OCI-LY1 (cell line): ENCODE data around the gene MYO1A.
"Not testable (repeated sequence)": the region's sequence is repeated elsewhere in the genome, so short reads cannot be mapped to it uniquely, and the experiment has no call there.

Source experiments
- H2AFZ ChIP-seq: fragments of 200-600 bp; sonication (generic), shearing (Covaris generic); 2 replicates; pipeline ENCODE4 v1.6.0; 2014; ENCODE audit warnings: antibody characterized with exemption, mild to moderate bottlenecking, low read length
- H3F3A ChIP-seq: fragments of 200-600 bp; sonication (generic), shearing (Covaris generic); 2 replicates; pipeline ENCODE4 v1.6.0; 2014; ENCODE audit warnings: mild to moderate bottlenecking, antibody characterized with exemption, low read length, moderate library complexity; ENCODE audit not compliant: insufficient read depth
- H3K27ac ChIP-seq: fragments of 200-600 bp; sonication (generic); 2 replicates; pipeline ENCODE4 v1.5.1; 2014; ENCODE audit warnings: low read length, mixed run types, mild to moderate bottlenecking, low read depth; ENCODE audit not compliant: poor library complexity, severe bottlenecking
- H3K27me3 ChIP-seq: fragments of 200-600 bp; sonication (generic); 2 replicates; pipeline ENCODE4 v1.6.0; 2014; ENCODE audit warnings: antibody characterized with exemption, mild to moderate bottlenecking, low read length, moderate library complexity; ENCODE audit not compliant: insufficient read depth
- H3K36me3 ChIP-seq: fragments of 200-600 bp; sonication (generic); 2 replicates; pipeline ENCODE4 v1.6.1; 2014; ENCODE audit warnings: mild to moderate bottlenecking, antibody characterized with exemption, low read length, moderate library complexity, mixed read lengths; ENCODE audit not compliant: insufficient read depth
- H3K4me1 ChIP-seq: fragments of 200-600 bp; sonication (generic); 2 replicates; pipeline ENCODE4 v1.5.1; 2014; ENCODE audit warnings: mild to moderate bottlenecking, low read length, moderate library complexity; ENCODE audit not compliant: insufficient read depth, severe bottlenecking
- H3K4me2 ChIP-seq: fragments of 200-600 bp; sonication (generic), shearing (Covaris generic); 2 replicates; pipeline ENCODE4 v1.6.1; 2014; ENCODE audit warnings: low read length
- H3K4me3 ChIP-seq: fragments of 200-600 bp; sonication (generic); 2 replicates; pipeline ENCODE4 v1.5.1; 2014; ENCODE audit warnings: low read length, low read depth, mild to moderate bottlenecking, mixed read lengths; ENCODE audit not compliant: poor library complexity, severe bottlenecking
- H3K79me2 ChIP-seq: fragments of 200-600 bp; shearing (Covaris generic); 2 replicates; pipeline ENCODE4 v1.6.1; 2016; ENCODE audit warnings: mixed run types, low read length, mixed read lengths; ENCODE audit not compliant: insufficient read depth
- H3K9ac ChIP-seq: fragments of 200-600 bp; sonication (generic), shearing (Covaris generic); 2 replicates; pipeline ENCODE4 v1.6.1; 2014; ENCODE audit warnings: mild to moderate bottlenecking, low read length, mixed read lengths
- H3K9me2 ChIP-seq: fragments of 200-600 bp; sonication (generic), shearing (Covaris generic); 2 replicates; pipeline ENCODE4 v1.6.1; 2014; ENCODE audit warnings: low read depth, mild to moderate bottlenecking, low read length, mixed read lengths
- H3K9me3 ChIP-seq: fragments of 200-600 bp; shearing (Covaris generic); 2 replicates; pipeline ENCODE4 v1.6.1; 2014; ENCODE audit warnings: low read length, mixed read lengths
- H4K20me1 ChIP-seq: fragments of 200-600 bp; sonication (generic), shearing (Covaris generic); 2 replicates; pipeline ENCODE4 v1.6.0; 2016; ENCODE audit warnings: mild to moderate bottlenecking, low read length; ENCODE audit not compliant: insufficient read depth
- CTCF ChIP-seq: fragments of 200-600 bp; sonication (generic), shearing (Covaris generic); IDR thresholded peaks from 2 replicates; pipeline ENCODE4 v1.5.1; 2017; ENCODE audit warnings: mild to moderate bottlenecking, antibody characterized with exemption, low read length, moderate library complexity, mixed read lengths
- EZH2 ChIP-seq: fragments of 200-600 bp; sonication (generic), shearing (Covaris generic); IDR thresholded peaks from 2 replicates; pipeline ENCODE4 v1.8.0; 2017; ENCODE audit warnings: borderline replicate concordance, mixed run types, mild to moderate bottlenecking, antibody characterized with exemption, low read length, moderate library complexity, mixed read lengths

Gene MYO1A

GRCh38 chr12:57025196-57025595 is 24.7 kb downstream of the MYO1A start:
- TF ChIP-seq EZH2 (no peak), CTCF (no peak)
- H3K9me2 ChIP-seq = no peaks in the 10 kb centered on the region

DNA sequence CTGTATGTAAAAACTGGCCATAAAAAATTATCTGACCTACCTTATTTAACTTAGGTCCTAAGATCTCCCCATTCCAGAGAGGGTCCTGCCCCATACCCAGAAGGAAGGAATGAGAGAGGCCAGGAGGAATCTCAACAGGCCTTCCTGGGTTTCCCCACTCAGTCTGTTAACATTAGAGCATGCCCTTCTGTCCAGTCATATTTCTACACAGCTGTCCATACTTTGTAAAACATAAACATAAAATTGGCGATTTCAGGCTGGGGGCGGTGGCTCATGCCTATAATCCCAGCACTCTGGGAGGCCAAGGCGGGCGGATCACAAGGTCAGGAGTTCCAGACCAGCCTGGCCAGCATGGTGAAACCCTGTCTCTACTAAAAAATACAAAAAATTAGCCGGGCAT is 27.6 kb downstream of the MYO1A start:
- H3K79me2 ChIP-seq, H4K20me1 ChIP-seq, H3K36me3 ChIP-seq, H3K4me1 ChIP-seq, H3F3A ChIP-seq, H3K9ac ChIP-seq, H3K4me2 ChIP-seq, H3K27ac ChIP-seq, H3K27me3 ChIP-seq, H3K9me2 ChIP-seq, H3K9me3 ChIP-seq, H3K4me3 ChIP-seq, H2AFZ ChIP-seq: not testable (repeated sequence)

More at GRCh38 chr12:57025196-57025595, 24.7 kb downstream of the MYO1A start:
- Histone ChIP-seq H3K4me1 (peaks cover 9% of the 10 kb centered on the region), H3K9ac (no peak overlapping the region), H3K79me2 (no peaks in the 10 kb centered on the region), H3K27ac (no peak overlapping the region), H3K27me3 (peaks cover 15% of the 10 kb centered on the region; the same call in 1 of the 2 replicates), H3K4me2 (no peak overlapping the region), H3F3A (no peaks in the 10 kb centered on the region), H3K9me3 (no peaks in the 10 kb centered on the region), H4K20me1 (no peaks in the 10 kb centered on the region), H3K4me3 (no peak overlapping the region), H3K36me3 (no peaks in the 10 kb centered on the region), H2AFZ (no peak overlapping the region)

DNA sequence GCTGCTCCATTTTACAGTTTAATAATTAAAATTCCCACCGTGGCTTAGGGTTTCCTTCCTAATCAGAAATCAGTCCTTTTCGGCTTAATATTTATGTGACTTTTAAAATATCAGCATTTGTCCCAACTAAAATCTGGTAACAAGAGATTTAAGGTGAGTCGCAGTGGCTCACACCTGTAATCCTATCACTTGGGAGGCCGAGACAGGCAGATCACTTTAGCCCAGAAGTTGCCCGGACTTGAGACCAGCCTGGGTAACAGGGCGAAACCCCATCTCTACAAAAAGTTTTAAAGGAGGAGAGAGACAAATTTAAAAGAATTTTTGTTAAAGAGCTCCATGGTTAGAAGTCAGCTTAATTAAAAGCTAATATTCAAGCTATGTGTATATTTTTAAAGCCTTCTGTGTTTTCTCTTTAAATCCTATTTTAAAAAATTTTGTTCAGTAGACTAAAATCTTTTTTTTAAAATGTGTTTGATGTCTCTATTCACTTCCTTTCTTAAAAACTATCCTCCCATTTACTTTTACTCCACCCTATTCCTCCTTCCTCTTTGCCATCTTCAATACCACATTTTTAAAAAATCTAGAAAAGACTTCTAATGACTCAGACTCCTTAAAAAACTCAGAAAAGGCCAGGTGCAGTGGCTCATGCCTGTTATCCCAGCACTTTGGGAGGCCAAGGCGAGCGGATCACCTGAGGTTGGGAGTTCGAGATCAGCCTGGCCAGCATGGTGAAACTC is 29.8 kb downstream of the MYO1A start:
- TF ChIP-seq EZH2 (no peak), CTCF (no peak)
- H3K9me2 ChIP-seq = no peaks in the 10 kb centered on the region

GRCh38 chr12:57018906-57019305 is 31.0 kb downstream of the MYO1A start:
- Histone ChIP-seq H2AFZ (no peak overlapping the region), H3K27ac (no peak overlapping the region), H3K9me2 (no peaks in the 10 kb centered on the region), H3K79me2 (no peaks in the 10 kb centered on the region), H3K9ac (no peak overlapping the region), H3K36me3 (no peaks in the 10 kb centered on the region), H3K9me3 (no peaks in the 10 kb centered on the region), H3K27me3 (no peaks in the 10 kb centered on the region; the same call in 1 of the 2 replicates), H3K4me1 (no peaks in the 10 kb centered on the region), H4K20me1 (no peaks in the 10 kb centered on the region), H3K4me2 (no peak overlapping the region), H3F3A (no peaks in the 10 kb centered on the region), H3K4me3 (no peak overlapping the region)
- no peak for TF ChIP-seq EZH2
- TF ChIP-seq CTCF = no peak

More for the DNA sequence above, 29.8 kb downstream of the MYO1A start:
- Histone ChIP-seq H3K27me3 (0 out of 2 replicates have a peak, but pooled peaks cover 4% of the 10 kb centered on the region), H3K9me3 (no peaks in the 10 kb centered on the region), H3K4me2 (no peak overlapping the region), H3F3A (no peaks in the 10 kb centered on the region), H3K79me2 (no peaks in the 10 kb centered on the region), H3K27ac (no peak overlapping the region), H2AFZ (no peak overlapping the region), H3K36me3 (no peaks in the 10 kb centered on the region), H3K9ac (no peak overlapping the region), H3K4me1 (no peaks in the 10 kb centered on the region), H4K20me1 (no peaks in the 10 kb centered on the region), H3K4me3 (no peak overlapping the region)

DNA sequence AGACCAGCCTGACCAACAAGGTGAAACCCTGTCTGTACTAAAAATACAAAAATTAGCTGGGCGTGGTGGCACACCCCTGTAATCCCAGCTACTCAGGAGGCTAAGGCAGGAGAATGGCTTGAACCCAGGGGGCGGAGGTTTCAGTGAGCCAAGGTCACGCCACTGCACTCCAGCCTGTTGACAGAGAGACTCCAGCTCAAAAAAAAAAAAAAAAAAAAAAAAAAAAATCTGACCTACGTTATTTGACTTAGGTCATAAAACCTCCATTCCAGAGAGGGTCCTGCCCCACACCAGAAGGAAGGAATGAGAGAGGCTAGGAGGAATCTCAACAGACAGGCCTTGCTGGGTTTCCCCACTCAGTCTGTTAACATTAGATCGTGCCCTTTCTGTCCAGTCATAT is 31.6 kb downstream of the MYO1A start:
- not testable (repeated sequence) for H3K36me3 ChIP-seq, H4K20me1 ChIP-seq, H3K9ac ChIP-seq, H3K79me2 ChIP-seq, H3K9me3 ChIP-seq, H3K4me1 ChIP-seq, H2AFZ ChIP-seq, H3K27ac ChIP-seq, H3K4me3 ChIP-seq, H3F3A ChIP-seq, H3K27me3 ChIP-seq, H3K9me2 ChIP-seq, H3K4me2 ChIP-seq
